Naive thymus-derived CD4-positive, alpha-beta T cell (primary cell): ENCODE results near the gene IL6R. TPM values are rescaled to one million over a fixed set of nuclear protein-coding genes. Genes with fewer than 3 reads are reported as not detected.

Experiments
- ATAC-seq: fragments of 150-1000 bp; cut with Tn5 transposase; 2 replicates; pipeline ENCODE4 v1.10.0; 2021; ENCODE audit warnings: mild to moderate bottlenecking, moderate library complexity
- CTCF ChIA-PET: fragments of 350-600 bp; sonication (Branson Sonifier 250); formaldehyde crosslinking; loops from one replicate; lab custom pipeline; 2021; ENCODE audit warnings: antibody characterized with exemption; lab: Charles Lee
- POLR2A ChIA-PET: fragments of 350-600 bp; sonication (Branson Sonifier 250); formaldehyde crosslinking; loops from one replicate; lab custom pipeline; 2021; ENCODE audit warnings: antibody characterized with exemption, inconsistent platforms; lab: Charles Lee
- DNase-seq, 9 donors: peaks; one replicate each; pipeline versions ENCODE4 v3.0.0 to v3.0.0-alpha.2; 2020 to 2022; ENCODE audit warnings: mixed read lengths in 1 of 9
- H3K27ac ChIP-seq: one replicate; pipeline ENCODE4 v1.7.0; 2013; ENCODE audit warnings: mild to moderate bottlenecking, low read depth, low read length, moderate library complexity
- H3K27me3 ChIP-seq, 2 donors: one replicate each; pipeline ENCODE4 v1.7.0; 2013; ENCODE audit warnings: low read length in 2 of 2, mild to moderate bottlenecking in 2 of 2, moderate library complexity in 2 of 2; ENCODE audit not compliant: control insufficient read depth in 2 of 2, insufficient read depth in 2 of 2
- H3K36me3 ChIP-seq, 3 experiments: 1 replicate in 2 of 3; 2 replicates in 1 of 3; pipeline ENCODE4 v1.7.0; 2013; ENCODE audit warnings: low read length in 3 of 3, mild to moderate bottlenecking in 3 of 3, moderate library complexity in 1 of 3; ENCODE audit not compliant: insufficient read depth in 3 of 3, control insufficient read depth in 2 of 3
- H3K4me1 ChIP-seq, 2 donors: one replicate each; pipeline ENCODE4 v1.7.0; 2013; ENCODE audit warnings: low read length in 2 of 2, mild to moderate bottlenecking in 2 of 2, moderate library complexity in 1 of 2; ENCODE audit not compliant: control insufficient read depth in 2 of 2, insufficient read depth in 2 of 2
- H3K4me3 ChIP-seq: 2 replicates; pipeline ENCODE4 v1.7.0; 2013; ENCODE audit warnings: mild to moderate bottlenecking, low read length
- H3K9me3 ChIP-seq, 3 experiments: 1 replicate in 2 of 3; 2 replicates in 1 of 3; pipeline ENCODE4 v1.7.0; 2013; ENCODE audit warnings: low read length in 3 of 3; ENCODE audit not compliant: control insufficient read depth in 2 of 3
- H3K27ac Mint-ChIP-seq, 9 donors: one replicate each; pipeline ENCODE4 v1.8.0; 2020 to 2022; ENCODE audit warnings: mixed read lengths in 9 of 9, mild to moderate bottlenecking in 8 of 9, moderate library complexity in 5 of 9, inconsistent platforms in 2 of 9
- H3K27me3 Mint-ChIP-seq, 5 donors: one replicate each; pipeline ENCODE4 v1.8.0; 2021 to 2022; ENCODE audit warnings: mixed read lengths in 5 of 5, mild to moderate bottlenecking in 1 of 5
- H3K36me3 Mint-ChIP-seq, 5 donors: one replicate each; pipeline ENCODE4 v1.8.0; 2020 to 2022; ENCODE audit warnings: mixed read lengths in 5 of 5, mild to moderate bottlenecking in 3 of 5, inconsistent platforms in 1 of 5
- H3K4me1 Mint-ChIP-seq, 7 donors: one replicate each; pipeline ENCODE4 v1.8.0; 2020 to 2022; ENCODE audit warnings: mixed read lengths in 7 of 7, mild to moderate bottlenecking in 3 of 7, inconsistent platforms in 1 of 7
- H3K4me3 Mint-ChIP-seq, 10 donors: one replicate each; pipeline ENCODE4 v1.8.0; 2020 to 2022; ENCODE audit warnings: mild to moderate bottlenecking in 10 of 10, mixed read lengths in 10 of 10, moderate library complexity in 6 of 10, inconsistent platforms in 2 of 10
- H3K9me3 Mint-ChIP-seq, 11 donors: one replicate each; pipeline ENCODE4 v1.8.0; 2020 to 2022; ENCODE audit warnings: mixed read lengths in 11 of 11, mild to moderate bottlenecking in 4 of 11, inconsistent platforms in 1 of 11, moderate library complexity in 1 of 11
- intact Hi-C, 2 donors: fragments of 100-400 bp; cut with micrococcal nuclease; formaldehyde crosslinking; loops; one replicate each; pipeline ENCODE4 v1.15.1; 2023
- polyA plus RNA-seq, 2 donors: library from polyadenylated mRNA; unstranded; fragments of 300-500 nt; fragmentation: Illumina TruSeq; gene quantifications; one replicate each; pipeline ENCODE4 v1.2.3, GENCODE V29; 2021
- total RNA-seq, 6 experiments: library from RNA in 5 of 6; stranded (reverse) in 5 of 6; gene quantifications; 1 replicate in 5 of 6; 2 replicates in 1 of 6; pipeline ENCODE4 v1.2.3 and lab custom pipeline; 2021 to 2026

IL6R gene
- total and polyA plus RNA-seq, 7 experiments from 2014 or later, result 5.2 to 91.6 (median 77.8) TPM

GRCh38 chr1:154423988-154424326, 18.8 kb downstream of the IL6R start:
- Histone ChIP-seq H3K4me1 (peaks cover 0 to 70% of the 10 kb centered on the region in 2 donors), H3K27me3 (no peaks in the 10 kb centered on the region), H3K4me3 (no peak overlapping the region), H3K27ac (no peak overlapping the region), H3K36me3 (peaks cover 0 to 25% (median 0%) of the 10 kb centered on the region in 3 experiments), H3K9me3 (no peaks in the 10 kb centered on the region)
- peak overlapping the region in 7 of 10 donors; percentile 17 to 79 (median 52) for H3K4me3 Mint-ChIP-seq
- ChIA-PET CTCF (interaction anchor here (0.7 to 1.0 kb wide), 3 partner anchors 19 to 150 kb away, joined by 3 read pairs; no protein-coding TSS in a partner anchor), POLR2A (interaction anchor here (0.6 to 2.4 kb wide), 8 partner anchors 12 to 209 kb away, joined by 3 to 15 read pairs (median 3); no protein-coding TSS in a partner anchor)
- ATAC-seq, result no peak
- intact Hi-C loops, result no loop called here
- H3K9me3 Mint-ChIP-seq, result no peaks in the 10 kb centered on the region
- peaks cover 25 to 95% (median 85%) of the 10 kb centered on the region in 7 donors for H3K4me1 Mint-ChIP-seq
- H3K36me3 Mint-ChIP-seq, result peaks cover 0 to 33% (median 8%) of the 10 kb centered on the region in 5 donors
- H3K27me3 Mint-ChIP-seq, result no peaks in the 10 kb centered on the region
- no peak for DNase-seq
- H3K27ac Mint-ChIP-seq, result peak overlapping the region in 8 of 9 donors; percentile 36 to 97 (median 84)

DNA sequence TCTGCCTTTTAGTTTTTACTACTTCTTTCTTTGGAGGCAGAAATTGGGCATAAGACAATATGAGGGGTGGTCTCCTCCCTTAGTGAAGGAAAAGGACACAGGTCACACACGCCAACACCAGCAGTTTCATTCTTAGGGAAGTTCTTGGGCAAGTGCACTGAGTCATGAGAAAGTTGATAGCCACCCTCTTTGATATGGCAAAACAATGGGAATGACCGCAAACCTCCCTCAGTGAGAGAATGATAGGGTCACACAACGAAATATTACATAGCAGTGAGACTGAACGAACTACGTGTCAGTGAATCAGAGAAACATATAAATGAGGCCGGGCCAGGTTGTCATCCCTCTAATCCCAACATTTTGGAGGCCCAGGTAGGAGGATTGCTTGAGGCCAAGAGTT, 20.0 kb downstream of the IL6R start:
- Histone ChIP-seq H3K27ac (no peak overlapping the region), H3K4me3 (no peak overlapping the region), H3K36me3 (peaks cover 0 to 37% (median under 1%) of the 10 kb centered on the region in 3 experiments), H3K9me3 (no peaks in the 10 kb centered on the region), H3K27me3 (no peaks in the 10 kb centered on the region), H3K4me1 (peaks cover 0 to 58% of the 10 kb centered on the region in 2 donors)
- Mint-ChIP-seq H3K4me1 (peaks cover 15 to 92% (median 74%) of the 10 kb centered on the region in 7 donors), H3K36me3 (peaks cover under 1 to 37% (median 8%) of the 10 kb centered on the region in 5 donors), H3K9me3 (no peaks in the 10 kb centered on the region), H3K27ac (peak overlapping the region in 8 of 9 donors; percentile 14 to 93 (median 80)), H3K27me3 (no peaks in the 10 kb centered on the region), H3K4me3 (peak overlapping the region in 2 of 10 donors; percentile 58 to 60)
- ATAC-seq, result no peak
- POLR2A ChIA-PET, result interaction anchor here (0.6 to 2.4 kb wide), 4 partner anchors 11 to 682 kb away, joined by 3 to 15 read pairs (median 8); no protein-coding TSS in a partner anchor
- CTCF ChIA-PET, result interaction anchor here (1.7 kb wide), 1 partner anchor 22 kb away, joined by 4 read pairs; no protein-coding TSS in a partner anchor
- DNase-seq, result no peak
- intact Hi-C loops, result no loop called here

DNA sequence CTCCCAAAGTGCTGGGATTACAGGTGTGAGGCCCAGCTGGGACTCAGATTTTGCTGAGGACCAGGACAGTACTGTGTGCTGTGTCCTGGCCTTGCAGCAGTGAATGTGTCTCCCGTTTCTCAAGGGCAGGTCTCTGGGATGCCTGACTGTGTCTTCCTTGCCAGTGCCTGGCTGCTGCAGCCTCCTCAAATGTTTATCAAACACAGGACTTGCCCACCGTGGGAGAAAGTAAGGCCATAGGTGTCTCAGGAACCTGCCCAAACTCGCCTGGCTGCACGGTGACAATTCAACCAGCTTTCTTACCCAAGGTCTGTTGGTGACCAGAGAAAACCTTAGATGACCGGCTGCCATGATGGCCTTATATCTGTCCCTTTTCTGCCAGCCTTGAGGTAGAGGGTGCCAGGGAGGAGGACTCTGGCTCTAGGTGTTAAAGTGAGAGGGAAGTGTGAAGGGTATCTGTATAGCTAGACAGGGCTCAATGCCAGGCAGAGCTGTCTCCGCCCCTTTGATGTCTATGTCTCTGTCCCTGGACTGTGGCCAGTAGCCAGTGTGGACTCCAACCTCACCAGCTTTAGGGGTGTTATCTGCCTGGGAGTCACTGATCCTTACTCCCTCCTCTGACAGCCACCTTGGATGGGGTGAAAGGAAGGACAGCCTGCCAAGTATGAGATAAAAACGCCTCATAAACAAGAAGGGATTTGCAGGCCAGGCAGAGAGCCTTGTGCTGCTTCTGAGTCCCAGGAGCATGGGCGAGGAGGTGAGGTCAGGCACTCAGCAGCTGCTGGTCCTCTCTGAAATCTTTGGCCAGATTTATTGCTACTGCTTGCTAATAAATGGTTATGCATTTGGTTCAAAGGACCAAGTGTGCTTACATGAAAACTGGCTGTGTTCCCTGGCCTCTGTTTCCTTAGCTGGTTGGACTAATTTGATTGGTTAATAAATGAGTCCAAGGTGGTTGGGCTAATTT, 22.3 kb downstream of the IL6R start:
- H3K4me1 Mint-ChIP-seq, result peaks cover 14 to 92% (median 74%) of the 10 kb centered on the region in 7 donors
- Histone ChIP-seq H3K36me3 (peaks cover 0 to 44% (median 14%) of the 10 kb centered on the region in 3 experiments), H3K27me3 (no peaks in the 10 kb centered on the region), H3K4me3 (no peak overlapping the region), H3K9me3 (no peaks in the 10 kb centered on the region), H3K27ac (peak overlapping the region; percentile 8), H3K4me1 (peaks cover 10 to 56% of the 10 kb centered on the region in 2 donors)
- H3K27me3 Mint-ChIP-seq, result no peaks in the 10 kb centered on the region
- peak overlapping the region in 8 of 9 donors; percentile 48 to 84 (median 77) for H3K27ac Mint-ChIP-seq
- ATAC-seq (no peak), DNase-seq (no peak)
- ChIA-PET POLR2A (interaction anchor here (0.7 to 2.0 kb wide), 8 partner anchors 9 to 126 kb away, joined by 3 to 8 read pairs (median 3); no protein-coding TSS in a partner anchor), CTCF (interaction anchor here (0.7 to 2.5 kb wide), 4 partner anchors 8 to 52 kb away, joined by 3 to 9 read pairs (median 4); no protein-coding TSS in a partner anchor)
- intact Hi-C loops, result no loop called here
- H3K36me3 Mint-ChIP-seq, result peaks cover 4 to 39% (median 15%) of the 10 kb centered on the region in 5 donors
- H3K4me3 Mint-ChIP-seq, result peak overlapping the region in 1 of 10 donors; percentile 37
- no peaks in the 10 kb centered on the region for H3K9me3 Mint-ChIP-seq

GRCh38 chr1:154429118-154429517, 24.0 kb downstream of the IL6R start:
- intact Hi-C loops, result no loop called here
- ATAC-seq (no peak), DNase-seq (no peak)
- Histone ChIP-seq H3K27me3 (no peaks in the 10 kb centered on the region), H3K4me1 (peaks cover 10 to 49% of the 10 kb centered on the region in 2 donors), H3K27ac (no peak overlapping the region), H3K4me3 (no peak overlapping the region), H3K9me3 (no peaks in the 10 kb centered on the region), H3K36me3 (peaks cover 0 to 56% (median 15%) of the 10 kb centered on the region in 3 experiments)
- peak overlapping the region in 7 of 9 donors; percentile 6 to 84 (median 59) for H3K27ac Mint-ChIP-seq
- H3K4me3 Mint-ChIP-seq, result no peak overlapping the region
- H3K9me3 Mint-ChIP-seq, result no peaks in the 10 kb centered on the region
- POLR2A ChIA-PET, result interaction anchor here (1.1 to 2.4 kb wide), 3 partner anchors 9 to 46 kb away, joined by 4 to 12 read pairs (median 4); no protein-coding TSS in a partner anchor
- CTCF ChIA-PET, result interaction anchor here (1.2 kb wide), 1 partner anchor 92 kb away, joined by 3 read pairs; no protein-coding TSS in a partner anchor
- H3K4me1 Mint-ChIP-seq, result peaks cover 25 to 87% (median 68%) of the 10 kb centered on the region in 7 donors
- peaks cover 4 to 39% (median 15%) of the 10 kb centered on the region in 5 donors for H3K36me3 Mint-ChIP-seq
- no peaks in the 10 kb centered on the region for H3K27me3 Mint-ChIP-seq

- H3K4me1 Mint-ChIP-seq, result peaks cover 25 to 79% (median 59%) of the 10 kb centered on the region in 7 donors
- Histone ChIP-seq H3K9me3 (no peaks in the 10 kb centered on the region), H3K27ac (peak overlapping the region; percentile 31), H3K4me1 (peaks cover 10 to 43% of the 10 kb centered on the region in 2 donors), H3K36me3 (peaks cover 0 to 59% (median 21%) of the 10 kb centered on the region in 3 experiments), H3K4me3 (no peak overlapping the region), H3K27me3 (no peaks in the 10 kb centered on the region)
- intact Hi-C loops, result no loop called here
- DNase-seq (no peak), ATAC-seq (no peak)
- no peaks in the 10 kb centered on the region for H3K9me3 Mint-ChIP-seq
- POLR2A ChIA-PET, result interaction anchor here (0.6 to 2.4 kb wide), 5 partner anchors 9 to 46 kb away, joined by 3 to 12 read pairs (median 4); no protein-coding TSS in a partner anchor
- peaks cover 4 to 40% (median 16%) of the 10 kb centered on the region in 5 donors for H3K36me3 Mint-ChIP-seq
- CTCF ChIA-PET, result interaction anchor here (0.6 to 1.6 kb wide), 7 partner anchors 9 to 1710 kb away, joined by 3 to 8 read pairs (median 3); no protein-coding TSS in a partner anchor
- peak overlapping the region in 7 of 9 donors; percentile 12 to 87 (median 79) for H3K27ac Mint-ChIP-seq
- H3K27me3 Mint-ChIP-seq, result no peaks in the 10 kb centered on the region
- no peak overlapping the region for H3K4me3 Mint-ChIP-seq
Measured at GRCh38 chr1:154429841-154430611, 24.9 kb downstream of the IL6R start.
